CD14-positive monocyte (primary cell): ENCODE data around the gene MYO3B. TPM values are rescaled to one million over a fixed set of nuclear protein-coding genes. Genes with fewer than 3 reads are reported as not detected.

ENCODE experiments used
- DNase-seq, 3 donors: peaks; one replicate each; pipeline ENCODE4 v3.0.0-alpha.2; 2011 to 2022
- H2AFZ ChIP-seq: 2 replicates; pipeline ENCODE4 v1.6.0; 2012; ENCODE audit warnings: mild to moderate bottlenecking, low read depth, low read length, inconsistent platforms; ENCODE audit not compliant: insufficient read depth, poor library complexity, severe bottlenecking
- H3K27ac ChIP-seq, 2 donors: 1 replicate in 1 of 2; 2 replicates in 1 of 2; pipeline ENCODE4 v1.5.1; 2012 to 2013; ENCODE audit warnings: low read length in 2 of 2, control low read depth in 1 of 2, inconsistent platforms in 1 of 2, low read depth in 1 of 2, mild to moderate bottlenecking in 1 of 2
- H3K27me3 ChIP-seq, 2 donors: one replicate each; pipeline versions ENCODE4 v1.6.0 to v1.6.1; 2011 to 2013; ENCODE audit warnings: low read length in 2 of 2; ENCODE audit not compliant: control insufficient read depth in 2 of 2, insufficient read depth in 2 of 2
- H3K36me3 ChIP-seq, 2 donors: replicated peaks in 1 of 2; 1 replicate in 1 of 2; 2 replicates in 1 of 2; pipeline versions ENCODE4 v1.5.1 to v1.6.1; 2012 to 2013; ENCODE audit warnings: low read length in 2 of 2, control low read depth in 1 of 2, inconsistent platforms in 1 of 2, mild to moderate bottlenecking in 1 of 2; ENCODE audit not compliant: insufficient read depth in 2 of 2, control insufficient read depth in 1 of 2
- H3K4me1 ChIP-seq, 2 donors: 1 replicate in 1 of 2; 2 replicates in 1 of 2; pipeline versions ENCODE4 v1.5.1 to v1.6.1; 2012 to 2013; ENCODE audit warnings: low read length in 2 of 2, control low read depth in 1 of 2, inconsistent platforms in 1 of 2, mild to moderate bottlenecking in 1 of 2, moderate library complexity in 1 of 2; ENCODE audit not compliant: insufficient read depth in 2 of 2, control insufficient read depth in 1 of 2
- H3K4me2 ChIP-seq: replicated peaks from 2 replicates; pipeline ENCODE3; 2012; ENCODE audit warnings: low read length, moderate library complexity, mild to moderate bottlenecking; ENCODE audit not compliant: poor library complexity, severe bottlenecking; ENCODE audit errors: extremely low read depth
- H3K4me3 ChIP-seq, 3 experiments: fragments of 200-600 bp in 1 of 3; sonication (generic) in 1 of 3; replicated peaks in 1 of 3; 1 replicate in 2 of 3; 2 replicates in 1 of 3; pipeline ENCODE4 v1.5.1; 2011 to 2013; ENCODE audit warnings: low read length in 3 of 3, mild to moderate bottlenecking in 3 of 3, control low read depth in 2 of 3, low read depth in 2 of 3, inconsistent platforms in 1 of 3, moderate library complexity in 1 of 3
- H3K79me2 ChIP-seq: 2 replicates; pipeline ENCODE4 v1.6.0; 2012; ENCODE audit warnings: mild to moderate bottlenecking, control low read depth, inconsistent platforms, low read length, moderate library complexity; ENCODE audit not compliant: insufficient read depth
- H3K9ac ChIP-seq: 2 replicates; pipeline ENCODE4 v1.6.0; 2017; ENCODE audit warnings: low read length, mild to moderate bottlenecking; ENCODE audit not compliant: insufficient read depth, poor library complexity, severe bottlenecking
- H3K9me3 ChIP-seq, 2 donors: replicated peaks in 1 of 2; 1 replicate in 1 of 2; 2 replicates in 1 of 2; pipeline versions ENCODE4 v1.5.1 to v1.6.1; 2012 to 2013; ENCODE audit warnings: low read length in 2 of 2, control low read depth in 1 of 2; ENCODE audit not compliant: control insufficient read depth in 1 of 2, insufficient read depth in 1 of 2
- H4K20me1 ChIP-seq: 2 replicates; pipeline ENCODE4 v1.6.0; 2012; ENCODE audit warnings: mild to moderate bottlenecking, low read length, control low read depth, moderate library complexity; ENCODE audit not compliant: insufficient read depth
- H3K27ac Mint-ChIP-seq, 7 donors: one replicate each; pipeline ENCODE4 v1.8.0; 2020; ENCODE audit warnings: mild to moderate bottlenecking in 7 of 7, mixed read lengths in 7 of 7, moderate library complexity in 6 of 7, inconsistent platforms in 2 of 7
- H3K27me3 Mint-ChIP-seq, 3 donors: one replicate each; pipeline ENCODE4 v1.8.0; 2021 to 2022; ENCODE audit warnings: low read depth in 3 of 3, mild to moderate bottlenecking in 3 of 3, mixed read lengths in 3 of 3, moderate library complexity in 3 of 3, inconsistent platforms in 1 of 3
- H3K36me3 Mint-ChIP-seq, 2 donors: one replicate each; pipeline ENCODE4 v1.8.0; 2020; ENCODE audit warnings: mixed read lengths in 2 of 2, inconsistent platforms in 1 of 2, mild to moderate bottlenecking in 1 of 2
- H3K4me1 Mint-ChIP-seq: one replicate; pipeline ENCODE4 v1.8.0; 2020; ENCODE audit warnings: mild to moderate bottlenecking, mixed read lengths
- H3K4me3 Mint-ChIP-seq, 2 donors: one replicate each; pipeline ENCODE4 v1.8.0; 2020; ENCODE audit warnings: mild to moderate bottlenecking in 2 of 2, mixed read lengths in 2 of 2, moderate library complexity in 1 of 2
- H3K9me3 Mint-ChIP-seq, 7 donors: one replicate each; pipeline ENCODE4 v1.8.0; 2020 to 2022; ENCODE audit warnings: mixed read lengths in 7 of 7, mild to moderate bottlenecking in 6 of 7, moderate library complexity in 6 of 7, inconsistent platforms in 2 of 7
- WGBS: methylation state at CpG from one replicate; pipeline ENCODE4 v1.1.5; 2013; ENCODE audit warnings: missing lambda C conversion rate; ENCODE audit not compliant: insufficient coverage; 5-methylcytosine and 5-hydroxymethylcytosine counted together
- intact Hi-C, 2 donors: fragments of 100-400 bp; cut with micrococcal nuclease; formaldehyde crosslinking; loops; one replicate each; pipeline versions ENCODE4 v1.15.0 to v1.15.1; 2023
- polyA plus RNA-seq, 3 donors: library from polyadenylated mRNA; depleted of rRNA in 1 of 3; unstranded in 2 of 3; stranded (reverse) in 1 of 3; fragments of 300-500 nt in 2 of 3; fragments of >200 nt in 1 of 3; fragmentation: Illumina TruSeq in 2 of 3; gene quantifications; 1 replicate in 2 of 3; 2 replicates in 1 of 3; pipeline ENCODE4 v1.2.3, GENCODE V29; 2012 to 2021
- TF ChIP-seq, protein P1 (sequence below): fragments of 200-600 bp; IDR thresholded peaks from one replicate; pipeline ENCODE4 v1.8.0; 2022; ENCODE audit warnings: antibody characterized with exemption, mild to moderate bottlenecking

MYO3B gene
- polyA plus RNA-seq, 3 donors = not detected

DNA sequence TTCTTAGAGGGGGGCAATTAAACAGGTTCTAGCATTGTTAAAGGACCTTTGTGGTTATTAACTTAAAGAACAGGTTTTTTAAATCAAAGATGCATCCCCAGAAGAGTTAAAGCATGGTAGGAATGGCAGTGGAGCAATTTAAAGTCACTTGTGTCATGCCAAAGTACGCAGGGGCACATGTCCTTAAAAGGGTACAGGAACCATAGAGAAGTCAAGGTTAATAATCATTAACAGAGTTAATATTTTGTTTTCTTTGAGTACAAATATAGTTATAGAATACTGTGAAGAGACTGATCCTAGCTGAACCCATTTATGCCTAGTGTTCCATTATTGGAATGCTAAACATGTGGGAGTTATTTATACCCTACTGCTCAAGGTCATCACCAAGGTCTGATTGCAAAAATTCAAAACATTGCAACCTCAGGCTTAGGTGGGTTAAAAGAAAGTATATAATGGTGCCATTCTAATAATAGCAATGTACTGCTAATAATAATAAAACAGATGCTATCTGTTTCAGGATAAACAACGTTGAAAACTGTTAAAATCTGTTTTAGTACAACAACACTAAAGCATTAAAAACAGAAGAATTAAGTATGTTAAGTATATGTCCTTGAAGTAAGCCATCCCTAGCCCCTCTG is 216.0 kb downstream of the MYO3B start:
- H3K27ac Mint-ChIP-seq = no peak overlapping the region
- H3K27me3 Mint-ChIP-seq = peaks cover 17 to 38% (median 23%) of the 10 kb centered on the region in 3 donors
- Histone ChIP-seq H3K9ac (no peak overlapping the region), H2AFZ (no peak overlapping the region), H3K4me1 (no peaks in the 10 kb centered on the region), H3K79me2 (no peaks in the 10 kb centered on the region), H4K20me1 (no peaks in the 10 kb centered on the region), H3K4me2 (no peak overlapping the region), H3K27me3 (peaks cover 28 to 30% of the 10 kb centered on the region in 2 donors), H3K27ac (no peak overlapping the region), H3K9me3 (no peaks in the 10 kb centered on the region), H3K36me3 (no peaks in the 10 kb centered on the region), H3K4me3 (no peak overlapping the region)
- DNase-seq = no peak
- no peaks in the 10 kb centered on the region for H3K4me1 Mint-ChIP-seq
- WGBS = no CpG with 5 or more reads among the region's 2 CpGs
- intact Hi-C loops = no loop called here
- TF ChIP-seq, protein P1, sequence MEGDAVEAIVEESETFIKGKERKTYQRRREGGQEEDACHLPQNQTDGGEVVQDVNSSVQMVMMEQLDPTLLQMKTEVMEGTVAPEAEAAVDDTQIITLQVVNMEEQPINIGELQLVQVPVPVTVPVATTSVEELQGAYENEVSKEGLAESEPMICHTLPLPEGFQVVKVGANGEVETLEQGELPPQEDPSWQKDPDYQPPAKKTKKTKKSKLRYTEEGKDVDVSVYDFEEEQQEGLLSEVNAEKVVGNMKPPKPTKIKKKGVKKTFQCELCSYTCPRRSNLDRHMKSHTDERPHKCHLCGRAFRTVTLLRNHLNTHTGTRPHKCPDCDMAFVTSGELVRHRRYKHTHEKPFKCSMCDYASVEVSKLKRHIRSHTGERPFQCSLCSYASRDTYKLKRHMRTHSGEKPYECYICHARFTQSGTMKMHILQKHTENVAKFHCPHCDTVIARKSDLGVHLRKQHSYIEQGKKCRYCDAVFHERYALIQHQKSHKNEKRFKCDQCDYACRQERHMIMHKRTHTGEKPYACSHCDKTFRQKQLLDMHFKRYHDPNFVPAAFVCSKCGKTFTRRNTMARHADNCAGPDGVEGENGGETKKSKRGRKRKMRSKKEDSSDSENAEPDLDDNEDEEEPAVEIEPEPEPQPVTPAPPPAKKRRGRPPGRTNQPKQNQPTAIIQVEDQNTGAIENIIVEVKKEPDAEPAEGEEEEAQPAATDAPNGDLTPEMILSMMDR = no peak
- H3K36me3 Mint-ChIP-seq = no peaks in the 10 kb centered on the region
- no peaks in the 10 kb centered on the region for H3K9me3 Mint-ChIP-seq
- no peak overlapping the region for H3K4me3 Mint-ChIP-seq

DNA sequence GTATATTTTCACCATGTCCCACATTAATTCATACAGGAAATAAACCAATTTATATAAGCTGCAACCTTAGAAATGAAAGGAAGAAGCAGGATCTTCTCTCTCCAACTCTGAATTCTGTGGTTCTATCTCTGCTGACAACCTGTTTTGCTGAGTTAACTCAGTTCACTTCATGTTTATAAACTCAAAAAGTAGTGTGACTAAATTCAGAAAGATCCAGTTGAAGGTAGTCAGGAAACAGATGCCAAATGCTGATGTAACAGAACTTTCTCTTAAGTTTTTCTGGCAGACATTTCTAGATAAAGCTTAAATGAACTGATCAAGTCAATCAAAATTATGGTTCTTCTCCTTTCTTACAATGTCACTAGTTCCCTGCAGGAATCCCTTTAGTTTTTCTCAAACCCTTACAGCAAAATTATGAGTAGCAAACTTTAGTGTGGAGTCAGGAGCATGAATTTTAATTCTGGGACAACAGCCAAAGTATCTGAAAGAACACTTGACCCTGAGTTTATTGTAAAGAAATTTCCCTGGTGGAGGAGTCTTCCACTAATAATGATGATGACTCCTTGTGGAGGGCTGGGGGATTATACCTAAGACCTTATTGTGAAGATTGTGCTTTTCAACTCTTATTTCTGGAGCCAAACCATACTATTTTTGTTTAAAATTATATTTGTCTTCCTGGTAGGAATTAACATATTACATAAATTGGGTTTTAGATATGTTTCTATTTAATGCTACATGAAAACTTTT is 216.9 kb downstream of the MYO3B start:
- H3K79me2 ChIP-seq = no peaks in the 10 kb centered on the region
- Mint-ChIP-seq H3K36me3 (no peaks in the 10 kb centered on the region), H3K9me3 (no peaks in the 10 kb centered on the region), H3K4me1 (no peaks in the 10 kb centered on the region), H3K27ac (no peak overlapping the region), H3K27me3 (peaks cover 17 to 41% (median 25%) of the 10 kb centered on the region in 3 donors), H3K4me3 (no peak overlapping the region)
- intact Hi-C loops = no loop called here
- TF ChIP-seq, protein P1 = no peak
- no peaks in the 10 kb centered on the region for H3K4me1 ChIP-seq
- DNase-seq = no peak
- H3K9me3 ChIP-seq = no peaks in the 10 kb centered on the region
- H4K20me1 ChIP-seq = no peaks in the 10 kb centered on the region
- peaks cover 24 to 32% of the 10 kb centered on the region in 2 donors for H3K27me3 ChIP-seq
- no peak overlapping the region for H3K27ac ChIP-seq
- no peak overlapping the region for H3K9ac ChIP-seq
- H2AFZ ChIP-seq = no peak overlapping the region
- H3K4me2 ChIP-seq = no peak overlapping the region
- H3K4me3 ChIP-seq = no peak overlapping the region
- H3K36me3 ChIP-seq = no peaks in the 10 kb centered on the region
